HepG2 (cell line): ENCODE results near the gene CHKA. TPM values are rescaled to one million over a fixed set of nuclear protein-coding genes. Genes with fewer than 3 reads are reported as not detected.

Experiments used
- ATAC-seq: fragments of 200-7000 bp; cut with Tn5 transposase; 3 replicates; pipeline ENCODE4 v1.9.1; 2020; ENCODE audit warnings: mild to moderate bottlenecking, moderate library complexity
- BruUV-seq: library from RNA; stranded (reverse); fragments of 400-500 nt; replicated peaks from 2 replicates; lab custom pipeline; 2021; lab: Mats Ljungman, UMichigan
- CTCF ChIA-PET: fragments of 300-600 bp; formaldehyde crosslinking; extraction: SDS; loops from one replicate; lab custom pipeline; 2021; ENCODE audit warnings: low total read pairs, inconsistent platforms, low intra/inter-chr PET ratio; lab: Yijun Ruan, JAX
- POLR2A ChIA-PET: fragments of 350-600 bp; sonication (Branson Sonifier 250); formaldehyde crosslinking; loops from one replicate; lab custom pipeline; 2020; ENCODE audit warnings: antibody characterized with exemption, inconsistent platforms; lab: Yijun Ruan, JAX
- DNase-seq: peaks from one replicate; pipeline ENCODE4 v3.0.0-alpha.2; 2015; ENCODE audit warnings: low spot score
- FAIRE-seq: peaks from 3 replicates; lab custom pipeline; 2011; peaks lifted over from hg19 to GRCh38; lab: Jason Lieb, UNC
- H2AFZ ChIP-seq: one replicate; pipeline ENCODE4 v1.6.1; 2011; ENCODE audit warnings: low read length, inconsistent platforms
- H3K27ac ChIP-seq: fragments of 300-600 bp; 3 replicates; pipeline ENCODE4 v1.8.0; 2011; ENCODE audit warnings: mixed run types, mild to moderate bottlenecking, mixed read lengths, low read length, inconsistent platforms; ENCODE audit not compliant: insufficient read depth; ENCODE audit errors: extremely low read length
- H3K27me3 ChIP-seq, 2 experiments: fragments of 200-600 bp in 1 of 2; 2 replicates in 1 of 2; 3 replicates in 1 of 2; pipeline versions ENCODE4 v1.6.0 to v1.8.0; 2011; ENCODE audit warnings: low read length in 2 of 2, mild to moderate bottlenecking in 2 of 2, moderate library complexity in 2 of 2, inconsistent platforms in 1 of 2; ENCODE audit not compliant: insufficient read depth in 2 of 2, control insufficient read depth in 1 of 2
- H3K36me3 ChIP-seq, 2 experiments: fragments of 200-600 bp in 1 of 2; replicated peaks in 1 of 2; 2 replicates in 1 of 2; 3 replicates in 1 of 2; pipeline versions ENCODE4 v1.5.1 to v1.8.0; 2011; ENCODE audit warnings: low read length in 2 of 2, inconsistent platforms in 1 of 2; ENCODE audit not compliant: insufficient read depth in 2 of 2, control insufficient read depth in 1 of 2
- H3K4me1 ChIP-seq: 2 replicates; pipeline ENCODE4 v1.5.1; 2012; ENCODE audit warnings: low read length, inconsistent platforms; ENCODE audit not compliant: insufficient read depth
- H3K4me2 ChIP-seq: 2 replicates; pipeline ENCODE4 v1.6.0; 2011; ENCODE audit warnings: low read depth, low read length, inconsistent platforms
- H3K4me3 ChIP-seq, 3 experiments: fragments of 200-600 bp in 1 of 3; sonication (generic), shearing (Covaris generic) in 1 of 3; replicated peaks in 1 of 3; 2 replicates each; pipeline ENCODE4 v1.5.1; 2011 to 2016; ENCODE audit warnings: low read length in 3 of 3, inconsistent platforms in 2 of 3, low read depth in 2 of 3, mild to moderate bottlenecking in 2 of 3, control low read depth in 1 of 3, mixed read lengths in 1 of 3; ENCODE audit not compliant: insufficient read depth in 1 of 3
- H3K79me2 ChIP-seq: one replicate; pipeline ENCODE4 v1.6.1; 2011; ENCODE audit warnings: low read length, inconsistent platforms; ENCODE audit not compliant: insufficient read depth
- H3K9ac ChIP-seq: 2 replicates; pipeline ENCODE4 v1.6.0; 2011; ENCODE audit warnings: mild to moderate bottlenecking, low read depth, low read length, inconsistent platforms; ENCODE audit not compliant: insufficient read depth
- H3K9me3 ChIP-seq: 2 replicates; pipeline ENCODE4 v1.5.1; 2012; ENCODE audit warnings: mild to moderate bottlenecking, low read length
- H4K20me1 ChIP-seq: 2 replicates; pipeline ENCODE4 v1.6.0; 2011; ENCODE audit warnings: inconsistent platforms, mild to moderate bottlenecking, low read length, moderate library complexity; ENCODE audit not compliant: insufficient read depth
- MXI1 ChIP-seq: IDR thresholded peaks from 3 replicates; pipeline ENCODE4 v1.6.1; 2012; ENCODE audit warnings: low read depth, low read length, inconsistent platforms, borderline replicate concordance
- NR3C1 ChIP-seq: sonication (generic); formaldehyde crosslinking; IDR thresholded peaks from 2 replicates; pipeline ENCODE4 v1.4.0; 2020; ENCODE audit warnings: missing genetic modification reagents
- NRL ChIP-seq: sonication (generic); formaldehyde crosslinking; IDR thresholded peaks from 2 replicates; pipeline ENCODE4 v1.5.0; 2020; ENCODE audit warnings: missing genetic modification reagents, mild to moderate bottlenecking, moderate library complexity, borderline replicate concordance
- ZMAT3 ChIP-seq: sonication (generic); formaldehyde crosslinking; conservative IDR thresholded peaks from 2 replicates; pipeline ENCODE4 v1.7.0; 2021; ENCODE audit warnings: missing genetic modification reagents
- ZNF264 ChIP-seq: sonication (generic); formaldehyde crosslinking; IDR thresholded peaks from 2 replicates; pipeline ENCODE4 v1.4.0; 2020; ENCODE audit warnings: missing genetic modification reagents
- ZNF331 ChIP-seq: sonication (generic); formaldehyde crosslinking; IDR thresholded peaks from 2 replicates; pipeline ENCODE4 v1.4.0; 2020; ENCODE audit warnings: missing genetic modification reagents
- ZNF709 ChIP-seq: sonication (generic); formaldehyde crosslinking; IDR thresholded peaks from 2 replicates; pipeline ENCODE4 v1.5.0; 2020; ENCODE audit warnings: mild to moderate bottlenecking, missing genetic modification reagents
- ZNF841 ChIP-seq: sonication (generic); formaldehyde crosslinking; IDR thresholded peaks from 2 replicates; pipeline ENCODE4 v1.8.1; 2023; ENCODE audit warnings: missing genetic modification reagents, borderline replicate concordance
- WGBS: methylation state at CpG from one replicate; pipeline ENCODE4 v1.1.6; 2017; ENCODE audit warnings: low lambda C conversion rate; 5-methylcytosine and 5-hydroxymethylcytosine counted together
- in situ Hi-C: cut with HindIII; loops from 2 replicates; pipeline ENCODE4 v1.10.0; 2017; ENCODE audit warnings: low pct_unique_long_range_greater_than_20kb; ENCODE audit not compliant: extremely low pct_ligation_motif_present
- intact Hi-C: fragments of 100-400 bp; cut with micrococcal nuclease; formaldehyde crosslinking; loops from one replicate; pipeline ENCODE4 v1.10.0; 2022; ENCODE audit not compliant: unreplicated experiment
- polyA plus RNA-seq, 8 experiments: library from polyadenylated mRNA; depleted of rRNA in 3 of 8; stranded (reverse) in 7 of 8; unstranded in 1 of 8; fragments of >200 nt; fragmentation: Illumina TruSeq in 4 of 8; extraction: Trizol in 4 of 8; gene quantifications; 2 replicates each; pipeline versions ENCODE4 v1.2.1 to v1.2.3, GENCODE V29; 2011 to 2016; ENCODE audit warnings: low read depth in 4 of 8, missing spikeins in 1 of 8, mixed read lengths in 1 of 8; ENCODE audit not compliant: insufficient read depth in 1 of 8
- total RNA-seq, 5 experiments: library from RNA; depleted of rRNA; stranded (reverse); fragments of >200 nt; fragmentation: Illumina TruSeq; extraction: Trizol; gene quantifications; 2 replicates each; pipeline ENCODE4 v1.2.3, GENCODE V29; 2016; ENCODE audit warnings: low read depth in 1 of 5
- TF ChIP-seq, protein P1 (sequence below): IDR thresholded peaks from 2 replicates; pipeline ENCODE4 v1.6.1; 2016
- TF ChIP-seq, protein P2 (sequence below), 2 experiments: fragments of 450-650 bp in 1 of 2; sonication (generic) in 1 of 2; formaldehyde crosslinking in 1 of 2; IDR thresholded peaks; 2 replicates each; pipeline versions ENCODE4 v1.6.1 to v1.8.0; 2016 to 2022; ENCODE audit warnings: antibody characterized with exemption in 1 of 2, mild to moderate bottlenecking in 1 of 2, missing genetic modification reagents in 1 of 2

CHKA gene
- total and polyA plus RNA-seq, 2 of the 13 experiments (the other 11 are each of a cell fraction or from before 2014, with no cell fraction given) = 71.6 to 92.7 TPM

- TF ChIP-seq NRL (CRISPR knock-in tag) (no peak), ZNF709 (CRISPR knock-in tag) (no peak)
- TF ChIP-seq, all 625 proteins: peak for 0
These were observed 43.2 kb upstream of the CHKA start (continued) for GRCh38 chr11:68164437-68164836.

DNA sequence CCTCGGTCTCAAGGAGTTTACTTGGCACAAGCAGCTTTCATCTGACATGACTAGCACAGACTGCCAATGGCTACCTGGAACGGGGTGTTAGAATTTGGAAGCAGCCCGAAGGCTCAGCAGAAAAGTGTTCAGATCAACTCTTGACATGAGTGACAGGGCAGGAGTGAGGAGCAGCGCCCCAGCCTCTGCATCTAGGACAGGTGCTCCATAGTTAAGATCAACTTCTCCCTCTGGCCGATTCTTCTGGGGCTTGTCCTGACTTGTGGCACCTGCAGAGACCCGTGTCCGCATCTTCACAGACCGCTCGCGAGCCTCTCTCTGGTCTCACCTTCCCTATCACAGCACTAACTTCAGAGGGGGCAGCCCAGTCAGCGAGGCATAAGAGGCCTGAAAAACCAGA lies 42.5 kb upstream of the CHKA start:
- in situ Hi-C loops = no loop called here
- Histone ChIP-seq H3K4me2 (no peak overlapping the region), H3K9ac (no peak overlapping the region), H3K9me3 (no peaks in the 10 kb centered on the region), H3K36me3 (peaks cover 17 to 32% of the 10 kb centered on the region in 2 experiments), H3K4me1 (peaks cover 3% of the 10 kb centered on the region; the same call in 1 of the 2 replicates), H2AFZ (no peak overlapping the region), H3K27ac (no peak overlapping the region), H3K79me2 (no peaks in the 10 kb centered on the region), H4K20me1 (no peaks in the 10 kb centered on the region), H3K27me3 (no peaks in the 10 kb centered on the region), H3K4me3 (no peak overlapping the region)
- no peak for ATAC-seq
- TF ChIP-seq, protein P1, sequence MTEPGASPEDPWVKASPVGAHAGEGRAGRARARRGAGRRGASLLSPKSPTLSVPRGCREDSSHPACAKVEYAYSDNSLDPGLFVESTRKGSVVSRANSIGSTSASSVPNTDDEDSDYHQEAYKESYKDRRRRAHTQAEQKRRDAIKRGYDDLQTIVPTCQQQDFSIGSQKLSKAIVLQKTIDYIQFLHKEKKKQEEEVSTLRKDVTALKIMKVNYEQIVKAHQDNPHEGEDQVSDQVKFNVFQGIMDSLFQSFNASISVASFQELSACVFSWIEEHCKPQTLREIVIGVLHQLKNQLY = no peak
- TF ChIP-seq ZNF841 (CRISPR knock-in tag) (no peak), ZNF331 (CRISPR knock-in tag) (no peak), NR3C1 (CRISPR knock-in tag) (no peak), ZNF264 (no peak), MXI1 (no peak), ZMAT3 (no peak)
- TF ChIP-seq, protein P2, sequence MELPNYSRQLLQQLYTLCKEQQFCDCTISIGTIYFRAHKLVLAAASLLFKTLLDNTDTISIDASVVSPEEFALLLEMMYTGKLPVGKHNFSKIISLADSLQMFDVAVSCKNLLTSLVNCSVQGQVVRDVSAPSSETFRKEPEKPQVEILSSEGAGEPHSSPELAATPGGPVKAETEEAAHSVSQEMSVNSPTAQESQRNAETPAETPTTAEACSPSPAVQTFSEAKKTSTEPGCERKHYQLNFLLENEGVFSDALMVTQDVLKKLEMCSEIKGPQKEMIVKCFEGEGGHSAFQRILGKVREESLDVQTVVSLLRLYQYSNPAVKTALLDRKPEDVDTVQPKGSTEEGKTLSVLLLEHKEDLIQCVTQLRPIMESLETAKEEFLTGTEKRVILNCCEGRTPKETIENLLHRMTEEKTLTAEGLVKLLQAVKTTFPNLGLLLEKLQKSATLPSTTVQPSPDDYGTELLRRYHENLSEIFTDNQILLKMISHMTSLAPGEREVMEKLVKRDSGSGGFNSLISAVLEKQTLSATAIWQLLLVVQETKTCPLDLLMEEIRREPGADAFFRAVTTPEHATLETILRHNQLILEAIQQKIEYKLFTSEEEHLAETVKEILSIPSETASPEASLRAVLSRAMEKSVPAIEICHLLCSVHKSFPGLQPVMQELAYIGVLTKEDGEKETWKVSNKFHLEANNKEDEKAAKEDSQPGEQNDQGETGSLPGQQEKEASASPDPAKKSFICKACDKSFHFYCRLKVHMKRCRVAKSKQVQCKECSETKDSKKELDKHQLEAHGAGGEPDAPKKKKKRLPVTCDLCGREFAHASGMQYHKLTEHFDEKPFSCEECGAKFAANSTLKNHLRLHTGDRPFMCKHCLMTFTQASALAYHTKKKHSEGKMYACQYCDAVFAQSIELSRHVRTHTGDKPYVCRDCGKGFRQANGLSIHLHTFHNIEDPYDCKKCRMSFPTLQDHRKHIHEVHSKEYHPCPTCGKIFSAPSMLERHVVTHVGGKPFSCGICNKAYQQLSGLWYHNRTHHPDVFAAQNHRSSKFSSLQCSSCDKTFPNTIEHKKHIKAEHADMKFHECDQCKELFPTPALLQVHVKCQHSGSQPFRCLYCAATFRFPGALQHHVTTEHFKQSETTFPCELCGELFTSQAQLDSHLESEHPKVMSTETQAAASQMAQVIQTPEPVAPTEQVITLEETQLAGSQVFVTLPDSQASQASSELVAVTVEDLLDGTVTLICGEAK (IDR thresholded peaks at IDR 0.05) = no peak
- TF ChIP-seq, protein P2 (CRISPR knock-in tag; IDR thresholded peaks at IDR 0.05) = no peak
- POLR2A ChIA-PET = interaction anchor here (2.3 kb wide), 1 partner anchor 18 kb away, joined by 11 read pairs; no protein-coding TSS in a partner anchor
- CTCF ChIA-PET = no interaction called here
- BruUV-seq = no TSS peak
- 91% methylated on average over 10 of the region's 11 CpGs for WGBS
- no peak for DNase-seq
- no peak for FAIRE-seq
- intact Hi-C loops = no loop called here
